WTC11 (cell line): ENCODE data around the gene SLC6A5. TPM values are rescaled to one million over a fixed set of nuclear protein-coding genes. Genes with fewer than 3 reads are reported as not detected.

ENCODE experiments used
- ATAC-seq: fragments of 200-7000 bp; cut with Tn5 transposase; 2 replicates; pipeline ENCODE4 v1.10.0; 2021; ENCODE audit warnings: mild to moderate bottlenecking, moderate library complexity
- CTCF ChIA-PET: fragments of 300-600 bp; sonication (Branson Sonifier 250); formaldehyde crosslinking; loops from one replicate; lab custom pipeline; 2021; ENCODE audit warnings: antibody characterized with exemption; lab: Charles Lee
- POLR2A ChIA-PET: fragments of 350-600 bp; sonication (Branson Sonifier 250); formaldehyde crosslinking; loops from one replicate; lab custom pipeline; 2021; ENCODE audit warnings: antibody characterized with exemption; lab: Charles Lee
- DNase-seq: peaks from one replicate; pipeline ENCODE4 v3.0.0; 2021; ENCODE audit warnings: low spot score
- H3K27ac Mint-ChIP-seq: 2 replicates; pipeline ENCODE4 v1.8.0; 2021; ENCODE audit warnings: mixed read lengths
- H3K27me3 Mint-ChIP-seq: 2 replicates; pipeline ENCODE4 v1.8.0; 2021; ENCODE audit warnings: low read depth, mild to moderate bottlenecking, moderate library complexity, mixed read lengths
- H3K36me3 Mint-ChIP-seq: 2 replicates; pipeline ENCODE4 v1.8.0; 2021; ENCODE audit warnings: mixed read lengths
- H3K4me1 Mint-ChIP-seq: 2 replicates; pipeline ENCODE4 v1.8.0; 2022; ENCODE audit warnings: mixed read lengths
- H3K4me3 Mint-ChIP-seq: 2 replicates; pipeline ENCODE4 v1.8.0; 2021; ENCODE audit warnings: mild to moderate bottlenecking, moderate library complexity, mixed read lengths
- H3K9me3 Mint-ChIP-seq: 2 replicates; pipeline ENCODE4 v1.8.0; 2021; ENCODE audit warnings: mixed read lengths
- E2F4 ChIP-seq: sonication (generic); formaldehyde crosslinking; IDR thresholded peaks from 2 replicates; pipeline ENCODE4 v1.8.1; 2022; ENCODE audit warnings: low read depth, mild to moderate bottlenecking, moderate library complexity, missing genetic modification reagents, borderline replicate concordance
- EMX1 ChIP-seq: fragments of 250-450 bp; sonication (Bioruptor Pico); IDR thresholded peaks from 2 replicates; pipeline ENCODE4 v1.8.0; 2021; ENCODE audit warnings: mild to moderate bottlenecking
- HMGA2 ChIP-seq: fragments of 250-450 bp; sonication (Bioruptor Pico); IDR thresholded peaks from 2 replicates; pipeline ENCODE4 v1.4.0; 2021; ENCODE audit warnings: mild to moderate bottlenecking, moderate library complexity
- IRF1 ChIP-seq: sonication (generic); formaldehyde crosslinking; IDR thresholded peaks from 2 replicates; pipeline ENCODE4 v1.8.0; 2023; ENCODE audit warnings: missing genetic modification reagents
- NFYB ChIP-seq: sonication (generic); formaldehyde crosslinking; conservative IDR thresholded peaks from 2 replicates; pipeline ENCODE4 v1.8.0; 2022; ENCODE audit warnings: low read depth, missing genetic modification reagents
- NR1H2 ChIP-seq: sonication (generic); formaldehyde crosslinking; IDR thresholded peaks from 2 replicates; pipeline ENCODE4 v1.9.0; 2021; ENCODE audit warnings: mild to moderate bottlenecking, moderate library complexity, missing genetic modification reagents
- NR3C1 ChIP-seq: sonication (generic); formaldehyde crosslinking; conservative IDR thresholded peaks from 2 replicates; pipeline ENCODE4 v1.8.1; 2023; ENCODE audit warnings: low read depth, mild to moderate bottlenecking, missing genetic modification reagents
- PREB ChIP-seq: sonication (generic); formaldehyde crosslinking; IDR thresholded peaks from 2 replicates; pipeline ENCODE4 v1.8.1; 2022; ENCODE audit warnings: mild to moderate bottlenecking, missing genetic modification reagents, moderate library complexity, borderline replicate concordance
- PRRX2 ChIP-seq: fragments of 250-450 bp; sonication (Bioruptor Pico); IDR thresholded peaks from 2 replicates; pipeline ENCODE4 v1.8.0; 2021; ENCODE audit warnings: mild to moderate bottlenecking
- SP1 ChIP-seq: sonication (generic); formaldehyde crosslinking; conservative IDR thresholded peaks from 2 replicates; pipeline ENCODE4 v1.8.1; 2022; ENCODE audit warnings: missing genetic modification reagents
- TP53 ChIP-seq: sonication (generic); formaldehyde crosslinking; IDR thresholded peaks from 2 replicates; pipeline ENCODE4 v1.8.1; 2023; ENCODE audit warnings: mild to moderate bottlenecking, missing genetic modification reagents
- ZBTB43 ChIP-seq: sonication (generic); formaldehyde crosslinking; IDR thresholded peaks from 2 replicates; pipeline ENCODE4 v1.8.1; 2023; ENCODE audit warnings: mild to moderate bottlenecking, missing genetic modification reagents
- ZMAT4 ChIP-seq: fragments of 250-450 bp; sonication (Bioruptor Pico); IDR thresholded peaks from 2 replicates; pipeline ENCODE4 v1.9.0; 2021; ENCODE audit warnings: mild to moderate bottlenecking
- ZNF121 ChIP-seq: sonication (generic); formaldehyde crosslinking; IDR thresholded peaks from 2 replicates; pipeline ENCODE4 v1.8.0; 2023; ENCODE audit warnings: missing genetic modification reagents
- ZNF138 ChIP-seq: sonication (generic); formaldehyde crosslinking; conservative IDR thresholded peaks from 2 replicates; pipeline ENCODE4 v1.8.1; 2022; ENCODE audit warnings: mild to moderate bottlenecking, moderate library complexity, missing genetic modification reagents
- ZNF219 ChIP-seq: sonication (generic); formaldehyde crosslinking; IDR thresholded peaks from 2 replicates; pipeline ENCODE4 v1.8.0; 2023; ENCODE audit warnings: missing genetic modification reagents, mild to moderate bottlenecking, borderline replicate concordance
- ZNF232 ChIP-seq: sonication (generic); formaldehyde crosslinking; IDR thresholded peaks from 2 replicates; pipeline ENCODE4 v1.8.0; 2022; ENCODE audit warnings: mild to moderate bottlenecking, missing genetic modification reagents
- ZNF512 ChIP-seq: sonication (generic); formaldehyde crosslinking; IDR thresholded peaks from 2 replicates; pipeline ENCODE4 v1.8.1; 2022; ENCODE audit warnings: missing genetic modification reagents, borderline replicate concordance
- ZNF532 ChIP-seq: fragments of 250-450 bp; sonication (Bioruptor Pico); IDR thresholded peaks from 2 replicates; pipeline ENCODE4 v1.9.0; 2021; ENCODE audit warnings: mild to moderate bottlenecking, borderline replicate concordance
- ZNF671 ChIP-seq: fragments of 250-450 bp; sonication (Bioruptor Pico); IDR thresholded peaks from 2 replicates; pipeline ENCODE4 v1.8.0; 2021; ENCODE audit warnings: mild to moderate bottlenecking
- total RNA-seq: library from RNA; stranded (reverse); gene quantifications from 3 replicates; pipeline ENCODE4 v1.2.3, GENCODE V29; 2021

SLC6A5 gene
- total RNA-seq, 1 experiment from 2014 or later: not detected

GRCh38 chr11:20688761-20689160 lies 89.4 kb downstream of the SLC6A5 start:
- CTCF ChIA-PET: no interaction called here
- H3K27me3 Mint-ChIP-seq: no peaks in the 10 kb centered on the region; the same call in 1 of the 2 replicates
- H3K9me3 Mint-ChIP-seq: peaks cover 4% of the 10 kb centered on the region; the same call in 1 of the 2 replicates
- H3K4me1 Mint-ChIP-seq: no peaks in the 10 kb centered on the region
- H3K27ac Mint-ChIP-seq: no peak overlapping the region
- POLR2A ChIA-PET: no interaction called here
- TF ChIP-seq SP1 (CRISPR knock-in tag): no peak
- no peak for TF ChIP-seq PREB (CRISPR knock-in tag)
- no peak for TF ChIP-seq ZNF671
- no peak for TF ChIP-seq NR1H2 (CRISPR knock-in tag)
- no peak for TF ChIP-seq HMGA2 (CRISPR knock-in tag)
- TF ChIP-seq ZNF219 (CRISPR knock-in tag): no peak
- no peak for TF ChIP-seq PRRX2 (CRISPR knock-in tag)
- no peak for TF ChIP-seq EMX1
- no peak for TF ChIP-seq ZNF121
- no peak for TF ChIP-seq ZBTB43 (CRISPR knock-in tag)
- TF ChIP-seq ZNF138 (CRISPR knock-in tag): no peak
- TF ChIP-seq E2F4 (CRISPR knock-in tag): no peak
- TF ChIP-seq ZNF512 (CRISPR knock-in tag): no peak
- TF ChIP-seq ZMAT4: no peak
- no peak for TF ChIP-seq ZNF532 (CRISPR knock-in tag)
- no peaks in the 10 kb centered on the region for H3K36me3 Mint-ChIP-seq
- no peak for DNase-seq
- H3K4me3 Mint-ChIP-seq: no peak overlapping the region
- no peak for ATAC-seq

- DNase-seq (no peak), ATAC-seq (no peak)
- Mint-ChIP-seq H3K27ac (no peak overlapping the region), H3K4me1 (no peaks in the 10 kb centered on the region), H3K27me3 (peaks cover 16% of the 10 kb centered on the region), H3K4me3 (no peak overlapping the region), H3K36me3 (peaks cover 9% of the 10 kb centered on the region; the same call in 1 of the 2 replicates), H3K9me3 (peaks cover 24% of the 10 kb centered on the region)
- CTCF ChIA-PET: no interaction called here
- POLR2A ChIA-PET: no interaction called here
- TF ChIP-seq ZMAT4 (no peak), PREB (CRISPR knock-in tag) (no peak), NR3C1 (CRISPR knock-in tag) (no peak), NFYB (CRISPR knock-in tag) (no peak), IRF1 (CRISPR knock-in tag) (no peak), ZNF232 (CRISPR knock-in tag) (no peak), TP53 (CRISPR knock-in tag) (no peak)
Observed at GRCh38 chr11:20707876-20708275, 108.5 kb downstream of the SLC6A5 start.
